Colonic mucosa (tissue), 4 donors: ENCODE data around the gene NKX3-2. TPM values are rescaled to one million over a fixed set of nuclear protein-coding genes. Genes with fewer than 3 reads are reported as not detected.

Source experiments
- DNase-seq: peaks from one replicate; pipeline ENCODE4 v3.0.0-alpha.2; 2020
- H3K27ac ChIP-seq: fragments of 200-600 bp; one replicate; pipeline ENCODE4 v1.8.0; 2021
- H3K27me3 ChIP-seq: fragments of 200-600 bp; one replicate; pipeline ENCODE4 v1.8.0; 2021
- H3K36me3 ChIP-seq: fragments of 200-600 bp; one replicate; pipeline ENCODE4 v1.8.0; 2021
- H3K4me1 ChIP-seq: fragments of 200-600 bp; one replicate; pipeline ENCODE4 v1.8.0; 2021; ENCODE audit warnings: mild to moderate bottlenecking
- H3K4me3 ChIP-seq: fragments of 200-600 bp; one replicate; pipeline ENCODE4 v1.8.0; 2021
- H3K9ac ChIP-seq, 2 donors: one replicate each; pipeline ENCODE4 v1.7.0; 2013; ENCODE audit warnings: control low read depth in 2 of 2, low read depth in 2 of 2, low read length in 2 of 2
- H3K9me3 ChIP-seq: fragments of 200-600 bp; one replicate; pipeline ENCODE4 v1.8.0; 2021
- CTCF ChIP-seq: fragments of 200-600 bp; IDR thresholded peaks from one replicate; pipeline ENCODE4 v1.8.0; 2022; ENCODE audit warnings: antibody characterized with exemption, mild to moderate bottlenecking
- intact Hi-C: fragments of 100-400 bp; cut with DNase I; formaldehyde crosslinking; loops from one replicate; pipeline ENCODE4 v1.14.1; 2022
- total RNA-seq, 2 donors: library from RNA; stranded (reverse); fragmentation: NEBNext Ultra II Directional in 1 of 2; extraction: Animal tissue kit (Norgen Biotek cat#: 25700) in 1 of 2; gene quantifications; one replicate each; pipeline ENCODE4 v1.2.1, GENCODE V29; 2021
- donor health status: healthy.
- donor health status: DM: no; HTN: no; CAD: no.
- donor health status: DM: no; HTN: no; CAD: no.

NKX3-2 gene
- total RNA-seq, 2 donors from 2014 or later: 0.35 to 1.4 TPM

- TF ChIP-seq CTCF: no peak
- Histone ChIP-seq H3K4me1 (peaks cover 12% of the 10 kb centered on the region), H3K4me3 (peak overlapping the region; percentile 59), H3K9ac (peak overlapping the region in 1 of 2 donors; percentile 34), H3K9me3 (no peaks in the 10 kb centered on the region), H3K27me3 (peaks cover 86% of the 10 kb centered on the region), H3K36me3 (no peaks in the 10 kb centered on the region), H3K27ac (peak overlapping the region; percentile 40)
- peak; percentile 88 for DNase-seq
- intact Hi-C loops: loop anchor here (5.0 kb wide), 2 partner anchors 57 to 812 kb away; no protein-coding TSS in a partner anchor
Measured at GRCh38 chr4:13544606-13545393, 492 bp upstream of the NKX3-2 start.

GRCh38 chr4:13543032-13543838 lies 1.1 kb downstream of the NKX3-2 start:
- Histone ChIP-seq H3K27ac (peak overlapping the region; percentile 18), H3K27me3 (peaks cover 90% of the 10 kb centered on the region), H3K36me3 (no peaks in the 10 kb centered on the region), H3K4me1 (peaks cover 10% of the 10 kb centered on the region), H3K9ac (peak overlapping the region in 1 of 2 donors; percentile 28), H3K4me3 (peak overlapping the region; percentile 59), H3K9me3 (no peaks in the 10 kb centered on the region)
- no peak for DNase-seq
- intact Hi-C loops: no loop called here
- no peak for TF ChIP-seq CTCF

- Histone ChIP-seq H3K4me3 (peak overlapping the region; percentile 27), H3K9ac (no peak overlapping the region), H3K4me1 (peaks cover 10% of the 10 kb centered on the region), H3K9me3 (no peaks in the 10 kb centered on the region), H3K27me3 (peaks cover 86% of the 10 kb centered on the region), H3K36me3 (no peaks in the 10 kb centered on the region), H3K27ac (no peak overlapping the region)
- DNase-seq: no peak
- intact Hi-C loops: no loop called here
- no peak for TF ChIP-seq CTCF
Measured at GRCh38 chr4:13542577-13543031, 1.7 kb downstream of the NKX3-2 start.

GRCh38 chr4:13541720-13542576 lies 2.4 kb downstream of the NKX3-2 start:
- H3K27me3 ChIP-seq: peaks cover 86% of the 10 kb centered on the region
- peak; percentile 62 for DNase-seq
- intact Hi-C loops: no loop called here
- H3K36me3 ChIP-seq: no peaks in the 10 kb centered on the region
- no peak overlapping the region for H3K27ac ChIP-seq
- H3K4me1 ChIP-seq: peaks cover 10% of the 10 kb centered on the region
- TF ChIP-seq CTCF: peak; percentile 29
- no peaks in the 10 kb centered on the region for H3K9me3 ChIP-seq
- peak overlapping the region; percentile 27 for H3K4me3 ChIP-seq
- no peak overlapping the region for H3K9ac ChIP-seq

GRCh38 chr4:13541176-13541604 lies 3.1 kb downstream of the NKX3-2 start:
- H3K36me3 ChIP-seq: no peaks in the 10 kb centered on the region
- H3K27me3 ChIP-seq: peaks cover 83% of the 10 kb centered on the region
- no peak overlapping the region for H3K9ac ChIP-seq
- no peak for TF ChIP-seq CTCF
- H3K4me1 ChIP-seq: peaks cover 10% of the 10 kb centered on the region
- no peak overlapping the region for H3K27ac ChIP-seq
- intact Hi-C loops: no loop called here
- no peaks in the 10 kb centered on the region for H3K9me3 ChIP-seq
- no peak overlapping the region for H3K4me3 ChIP-seq
- DNase-seq: no peak
